Umbilical cord (tissue), 2 donors: ENCODE measurements around the gene IPPK. TPM values are rescaled to one million over a fixed set of nuclear protein-coding genes. Genes with fewer than 3 reads are reported as not detected.
"Not testable (repeated sequence)": the region's sequence is repeated elsewhere in the genome, so short reads cannot be mapped to it uniquely, and the experiment has no call there.

ENCODE experiments used
- DNase-seq: peaks from one replicate; pipeline ENCODE4 v3.0.0-alpha.2; 2015; ENCODE audit warnings: low spot score
- total RNA-seq: library from RNA; depleted of rRNA; stranded (reverse); fragments of >200 nt; gene quantifications from one replicate; pipeline ENCODE4 v1.2.3, GENCODE V29; 2014; ENCODE audit warnings: low replicate concordance; ENCODE audit not compliant: insufficient read depth

IPPK gene
- total RNA-seq, 1 donor from 2014 or later: 4.3 TPM

DNA sequence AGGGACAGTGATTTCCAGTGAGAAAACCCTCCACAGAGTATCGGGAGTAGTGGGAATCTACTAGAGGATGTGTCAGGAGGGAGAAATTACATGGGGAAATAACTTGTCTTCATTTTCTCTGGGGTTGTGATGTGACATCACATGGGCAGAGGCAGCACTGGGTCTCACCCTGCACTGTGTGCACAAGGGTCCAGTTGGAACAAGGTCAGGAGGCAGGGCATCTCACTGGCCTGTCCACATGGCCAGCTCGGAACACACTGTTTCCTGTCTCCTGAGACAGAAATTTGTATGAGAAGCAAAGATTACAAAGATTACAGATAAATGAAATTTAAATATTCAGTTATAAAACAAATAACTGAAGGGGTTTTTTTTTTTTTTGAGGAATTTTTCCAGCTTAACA, 71.5 kb downstream of the IPPK start:
- no peak for DNase-seq

DNA sequence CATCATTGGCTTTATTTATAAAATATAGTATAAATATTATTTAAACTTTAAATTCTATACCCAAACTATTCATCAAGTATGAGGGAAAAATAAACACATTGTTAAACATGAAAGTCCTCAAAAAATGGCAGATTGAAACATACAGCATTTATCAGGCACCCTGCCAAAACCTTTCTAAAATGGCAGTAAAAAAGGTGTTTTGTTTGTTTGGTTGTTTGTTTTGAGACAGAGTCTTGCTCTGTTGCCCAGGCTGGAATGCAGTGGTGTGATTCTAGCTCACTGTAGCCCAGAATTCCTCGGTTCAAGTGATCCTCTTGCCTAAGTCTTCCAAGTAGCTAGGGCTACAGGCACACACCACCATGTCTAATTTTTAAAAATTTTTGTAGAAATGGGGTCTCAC, 74.0 kb downstream of the IPPK start:
- DNase-seq: no peak

DNA sequence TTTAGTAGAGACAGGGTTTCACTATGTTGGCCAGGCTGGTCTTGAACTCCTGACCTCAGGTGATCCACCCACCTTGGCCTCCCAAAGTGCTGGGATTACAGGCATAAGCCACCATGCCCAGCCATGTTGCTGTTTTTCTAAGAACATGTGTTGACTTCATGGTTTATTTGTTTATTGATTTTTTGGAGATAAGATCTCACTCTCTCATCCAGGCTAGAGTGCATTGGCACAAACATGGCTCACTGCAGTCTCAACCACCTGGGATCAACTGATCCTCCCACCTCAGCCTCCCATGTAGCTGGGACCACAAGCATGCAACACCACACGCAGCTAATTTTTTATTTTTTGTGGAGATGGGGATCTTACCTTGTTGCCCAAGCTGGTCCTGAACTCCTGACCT, 74.9 kb downstream of the IPPK start:
- DNase-seq: not testable (repeated sequence)

DNA sequence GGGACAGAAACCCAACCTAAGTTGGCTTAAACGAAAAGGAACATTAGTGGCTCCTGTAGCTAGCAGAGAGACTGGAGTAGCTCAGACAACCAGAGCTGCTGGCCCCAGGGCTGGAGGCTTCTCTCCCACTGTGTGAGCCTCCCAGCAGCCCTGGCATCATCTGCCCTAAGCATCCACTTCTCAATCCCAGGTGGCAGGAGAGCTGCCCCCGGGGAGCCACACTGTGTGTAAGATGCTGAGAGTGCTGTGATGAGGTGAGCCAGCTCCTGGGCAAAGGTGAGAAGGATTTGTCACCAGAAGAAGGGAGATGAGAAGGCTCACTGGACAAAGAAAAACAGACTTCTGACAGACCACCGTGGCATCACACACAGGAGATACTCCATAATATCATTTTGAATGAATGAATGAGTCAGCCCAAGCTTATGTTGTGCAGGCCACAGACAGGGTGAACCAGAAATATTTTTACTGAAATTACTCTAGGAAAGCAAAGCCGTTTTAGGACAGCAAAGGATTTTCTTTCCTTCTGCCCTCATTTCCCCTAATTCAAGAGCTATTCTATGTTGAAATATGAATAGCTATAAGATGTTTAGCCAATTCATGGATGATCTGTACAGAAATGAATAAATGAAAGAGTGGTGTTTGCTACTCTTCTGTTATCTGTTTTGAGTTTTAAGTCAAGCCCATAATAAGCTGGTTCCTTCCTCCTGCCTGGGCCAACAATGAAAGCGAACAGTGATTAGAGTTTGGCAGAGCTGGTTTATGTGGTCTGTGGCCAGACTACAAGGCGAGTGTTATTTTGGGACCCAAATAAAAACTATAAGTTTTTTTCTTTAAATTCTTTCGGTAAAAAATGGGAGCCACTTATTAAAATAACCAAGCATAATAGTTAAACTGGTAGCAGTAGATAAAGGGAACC, 76.7 kb downstream of the IPPK start:
- peak; percentile 62 for DNase-seq

DNA sequence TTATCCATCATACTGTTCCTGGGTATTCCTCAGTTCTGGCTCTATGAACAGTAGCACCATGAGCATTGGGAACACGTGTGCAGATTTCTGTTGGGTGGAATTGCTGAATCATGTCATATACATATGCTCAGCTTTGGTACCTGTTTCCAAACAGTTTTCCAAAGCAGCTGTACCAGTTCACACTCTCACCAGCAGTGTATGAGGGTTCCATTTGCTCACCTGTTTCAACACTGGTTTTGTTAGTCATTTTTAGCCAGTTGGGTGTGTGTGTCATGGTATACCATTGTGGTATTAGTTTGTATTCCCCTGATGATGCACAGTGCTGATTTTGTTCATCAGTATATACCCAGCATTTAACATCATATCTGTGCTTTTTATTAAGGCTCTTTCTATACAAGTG, 77.4 kb downstream of the IPPK start:
- no peak for DNase-seq

DNA sequence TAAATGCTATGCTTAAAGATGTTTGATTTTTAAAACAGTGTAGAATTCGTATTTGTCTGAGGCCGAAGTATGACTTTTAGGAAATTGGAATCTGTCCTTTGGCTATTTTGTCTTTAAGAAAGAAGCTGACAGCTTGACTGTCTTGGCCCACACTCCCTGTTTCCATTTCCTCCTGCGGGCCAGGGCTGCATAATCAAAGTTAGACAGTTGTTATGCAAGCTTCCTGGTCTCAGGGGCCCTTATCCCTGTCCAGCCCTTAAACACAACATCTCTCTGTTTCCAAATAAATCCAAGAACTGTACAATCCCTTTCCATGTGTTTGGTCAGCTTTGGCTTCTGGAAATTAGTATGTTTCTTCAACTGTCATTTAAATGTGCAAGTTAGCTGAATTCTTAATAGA, 79.6 kb downstream of the IPPK start:
- peak; percentile 86 for DNase-seq

DNA sequence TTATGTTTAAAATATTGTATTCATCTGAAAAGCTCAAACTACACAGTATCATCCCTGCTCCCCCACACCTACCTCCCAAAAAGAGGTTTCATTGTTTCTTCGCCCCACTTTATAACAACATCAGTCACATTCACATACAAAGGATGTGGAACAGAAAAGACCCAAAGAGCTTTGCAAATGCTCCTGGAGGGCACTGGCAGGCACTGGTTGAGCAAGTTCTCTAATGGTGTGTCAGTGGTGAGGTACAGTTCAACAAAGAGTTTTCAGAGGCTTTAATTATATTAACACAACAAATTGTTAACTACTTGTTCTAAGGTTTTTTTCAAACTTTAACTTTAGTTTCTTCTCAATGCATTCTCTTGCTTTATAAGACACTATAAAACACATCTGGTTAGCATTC, 80.0 kb downstream of the IPPK start:
- no peak for DNase-seq

DNA sequence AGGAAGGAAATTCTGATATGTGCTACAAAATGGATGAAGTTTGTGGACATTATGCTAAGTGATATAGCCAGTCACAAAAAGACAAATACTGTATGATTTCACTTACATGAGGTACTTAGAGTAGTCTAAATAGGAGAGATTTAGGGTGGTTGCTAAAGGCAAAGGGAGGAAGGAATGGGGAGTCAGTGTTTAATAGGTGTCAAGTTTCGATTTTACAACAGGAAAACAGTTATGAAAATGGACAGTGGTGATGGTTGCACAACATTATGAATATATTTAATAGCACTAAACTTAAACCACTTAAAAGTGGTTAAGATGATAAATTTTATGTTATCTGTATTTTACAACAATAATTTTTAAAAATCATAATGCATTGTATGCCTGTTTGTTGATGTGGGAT, 93.8 kb downstream of the IPPK start:
- no peak for DNase-seq

DNA sequence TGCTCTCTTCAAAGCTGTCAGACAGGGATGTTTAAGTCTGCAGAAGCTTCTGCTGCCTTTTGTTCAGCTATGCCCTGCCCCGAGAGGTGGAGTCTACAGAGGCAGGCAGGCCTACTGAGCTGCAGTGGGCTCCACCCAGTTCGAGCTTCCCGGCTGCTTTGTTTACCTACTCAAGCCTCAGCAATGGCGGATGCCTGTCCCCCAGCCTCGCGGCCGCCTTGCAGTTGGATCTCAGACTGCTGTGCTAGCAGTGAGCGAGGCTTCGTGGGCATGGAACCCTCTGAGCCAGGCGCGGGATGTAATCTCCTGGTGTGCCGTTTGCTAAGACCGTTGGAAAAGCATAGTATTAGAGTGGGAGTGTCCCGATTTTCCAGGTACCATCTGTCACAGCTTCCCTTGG, 96.3 kb downstream of the IPPK start:
- DNase-seq: not testable (repeated sequence)

DNA sequence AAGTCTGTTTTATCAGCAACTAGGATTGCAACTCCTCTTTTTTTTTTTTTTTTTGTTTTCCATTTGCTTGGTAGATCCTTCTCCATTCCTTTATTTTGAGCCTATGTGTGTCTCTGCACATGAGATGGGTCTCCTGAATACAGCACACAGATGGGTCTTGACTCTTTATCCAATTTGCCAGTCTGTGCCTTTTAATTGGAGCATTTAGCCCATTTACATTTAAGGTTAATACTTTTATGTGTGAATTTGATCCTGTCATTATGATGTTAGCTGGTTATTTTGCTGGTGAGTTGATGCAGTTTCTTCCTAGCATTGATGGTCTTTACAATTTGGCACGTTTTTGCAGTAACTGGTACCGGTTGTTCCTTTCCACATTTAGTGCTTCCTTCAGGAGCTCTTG, 98.1 kb downstream of the IPPK start:
- DNase-seq: not testable (repeated sequence)

DNA sequence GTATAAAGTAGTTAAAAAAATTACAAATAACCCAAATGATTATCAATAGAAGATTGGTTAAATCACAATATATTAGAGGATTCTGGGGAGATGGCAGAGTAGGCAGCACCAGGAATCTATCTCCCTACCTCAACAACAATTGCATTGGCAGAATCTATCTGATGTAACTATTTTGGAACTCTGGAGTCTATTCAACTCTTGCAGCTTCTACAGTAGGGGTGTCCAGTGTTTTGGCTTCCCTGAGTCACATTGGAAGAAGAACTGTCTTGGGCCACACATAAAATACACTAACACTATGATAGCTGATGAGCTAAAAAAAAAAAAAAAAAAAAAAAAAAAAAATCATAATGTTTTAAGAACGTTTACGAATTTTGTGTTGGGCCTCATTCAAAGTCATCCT, 104.9 kb downstream of the IPPK start:
- DNase-seq: no peak

DNA sequence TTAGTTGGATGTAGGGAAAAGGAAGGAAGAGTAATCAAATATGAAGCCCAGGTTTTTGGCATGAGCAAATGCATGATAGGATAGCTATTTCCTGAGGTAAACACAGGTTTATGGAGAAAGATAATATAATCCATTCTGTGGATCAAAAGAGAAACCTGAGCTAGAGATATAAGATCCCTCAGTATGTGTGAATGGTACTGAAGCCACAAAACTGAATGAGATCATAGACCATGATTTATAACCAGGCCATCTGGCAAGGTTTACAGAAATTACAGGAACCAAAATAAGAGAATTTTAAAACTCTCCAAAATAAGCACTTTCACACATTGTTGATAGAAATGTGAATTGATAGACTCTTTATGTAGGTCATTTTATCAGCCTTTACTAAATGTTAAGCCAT, 105.4 kb downstream of the IPPK start:
- no peak for DNase-seq

Other genes with a start within 250 kb of the IPPK start
- gene OMD, start 245.7 kb downstream of the IPPK start, total RNA-seq: 17.1 TPM
- 132 TPM for gene ASPN, start 187.6 kb downstream of the IPPK start, total RNA-seq
- gene ECM2, start 134.1 kb downstream of the IPPK start, total RNA-seq: 13.5 TPM
- gene BICD2, start 94.7 kb upstream of the IPPK start, total RNA-seq: 52.5 TPM
- 24.6 TPM for gene ZNF484, start 207.9 kb upstream of the IPPK start, total RNA-seq